Upper lobe of left lung (tissue), 6 donors: ENCODE results near the gene CRIP1. TPM values are rescaled to one million over a fixed set of nuclear protein-coding genes. Genes with fewer than 3 reads are reported as not detected.

Experiments used
- ATAC-seq, 2 donors: fragments of 200-7000 bp; cut with Tn5 transposase; one replicate each; pipeline ENCODE4 v1.9.1; 2022; ENCODE audit warnings: mild to moderate bottlenecking in 2 of 2, moderate library complexity in 2 of 2; ENCODE audit not compliant: low FRiP score in 2 of 2
- DNase-seq, 2 donors: peaks; one replicate each; pipeline ENCODE4 v3.0.0-alpha.2; 2019 to 2020
- H3K27ac ChIP-seq, 4 donors: fragments of 200-600 bp; sonication (generic); one replicate each; pipeline ENCODE4 v1.5.1; 2016 to 2019
- H3K27me3 ChIP-seq, 4 donors: fragments of 200-600 bp; sonication (generic); one replicate each; pipeline ENCODE4 v1.5.1; 2017 to 2019
- H3K36me3 ChIP-seq, 4 donors: fragments of 200-600 bp; sonication (generic); one replicate each; pipeline ENCODE4 v1.5.1; 2016 to 2019
- H3K4me1 ChIP-seq, 4 donors: fragments of 200-600 bp; sonication (generic); one replicate each; pipeline ENCODE4 v1.5.1; 2018 to 2019
- H3K4me3 ChIP-seq, 4 donors: fragments of 200-600 bp; sonication (generic); one replicate each; pipeline ENCODE4 v1.5.1; 2017 to 2019; ENCODE audit warnings: mild to moderate bottlenecking in 2 of 4, moderate library complexity in 1 of 4
- H3K9me3 ChIP-seq, 4 donors: fragments of 200-600 bp; sonication (generic); one replicate each; pipeline ENCODE4 v1.5.1; 2018 to 2019
- CTCF ChIP-seq, 6 experiments: fragments of 450-650 bp in 4 of 6; fragments of 200-600 bp in 2 of 6; sonication (generic) in 2 of 6; IDR thresholded peaks; one replicate each; pipeline ENCODE4 v1.5.1; 2016 to 2019; ENCODE audit warnings: antibody characterized with exemption in 6 of 6
- EP300 ChIP-seq, 4 donors: sonication (generic); formaldehyde crosslinking; IDR thresholded peaks; one replicate each; pipeline ENCODE4 v1.5.1; 2017; ENCODE audit warnings: antibody characterized with exemption in 4 of 4, control low read depth in 2 of 4
- POLR2A ChIP-seq, 4 donors: fragments of 450-650 bp; IDR thresholded peaks; one replicate each; pipeline ENCODE4 v1.5.1; 2016 to 2017; ENCODE audit warnings: antibody characterized with exemption in 4 of 4, mild to moderate bottlenecking in 2 of 4
- POLR2AphosphoS5 ChIP-seq, 2 donors: sonication (generic); formaldehyde crosslinking; IDR thresholded peaks; one replicate each; pipeline ENCODE4 v1.5.1; 2017; ENCODE audit warnings: antibody characterized with exemption in 2 of 2
- WGBS, 2 donors: methylation state at CpG; one replicate each; pipeline ENCODE4 v1.1.5; 2017 to 2018; 5-methylcytosine and 5-hydroxymethylcytosine counted together
- total RNA-seq, 6 donors: library from RNA; depleted of rRNA in 4 of 6; stranded (reverse); fragments of >200 nt in 4 of 6; gene quantifications; one replicate each; pipeline versions ENCODE4 v1.1.0 to v1.2.1, GENCODE V29; 2016 to 2021
- donor health status: DM: no; HTN: no; CAD: no; lungs with moderate emphysema.
- donor health status: DM: no; HTN: yes; CAD: no; lungs with severe emphysema.

Gene CRIP1
- total RNA-seq, 6 donors from 2014 or later, result 26.2 to 425 (median 200) TPM

GRCh38 chr14:105468621-105469241 is 18.0 kb upstream of the CRIP1 start:
- no peak overlapping the region for H3K4me3 ChIP-seq
- ATAC-seq, result no peak
- peaks cover 33 to 48% (median 44%) of the 10 kb centered on the region in 4 donors for H3K4me1 ChIP-seq
- no peaks in the 10 kb centered on the region for H3K27me3 ChIP-seq
- H3K9me3 ChIP-seq, result no peaks in the 10 kb centered on the region
- WGBS, 2 donors, result 76% methylated on average over 17 of the region's 19 CpGs; no CpG with 5 or more reads in 1 of the 2 donors
- TF ChIP-seq POLR2A (IDR thresholded peaks at IDR 0.05) (no peak), POLR2AphosphoS5 (IDR thresholded peaks at IDR 0.05) (no peak), CTCF (IDR thresholded peaks at IDR 0.05) (no peak)
- peak overlapping the region in 3 of 4 donors; percentile 6 to 61 (median 40) for H3K27ac ChIP-seq
- DNase-seq, result no peak
- peaks cover 10 to 59% (median 48%) of the 10 kb centered on the region in 4 donors for H3K36me3 ChIP-seq

- Histone ChIP-seq H3K27me3 (peaks cover 0 to under 1% (median under 1%) of the 10 kb centered on the region in 4 donors), H3K27ac (peak overlapping the region in 2 of 4 donors; percentile 40 to 61), H3K4me3 (no peak overlapping the region), H3K36me3 (peaks cover 6 to 49% (median 38%) of the 10 kb centered on the region in 4 donors), H3K9me3 (no peaks in the 10 kb centered on the region), H3K4me1 (peaks cover 38 to 57% (median 48%) of the 10 kb centered on the region in 4 donors)
- no peak for ATAC-seq
- TF ChIP-seq CTCF (IDR thresholded peaks at IDR 0.05) (no peak), POLR2AphosphoS5 (IDR thresholded peaks at IDR 0.05) (no peak), POLR2A (IDR thresholded peaks at IDR 0.05) (no peak), EP300 (IDR thresholded peaks at IDR 0.05) (no peak)
- WGBS, 2 donors, result 76 to 88% methylated on average over 21 to 49 of the region's 54 CpGs
- peak in 1 of 2 donors; percentile 85 for DNase-seq
Observed at GRCh38 chr14:105469456-105470349, 17.0 kb upstream of the CRIP1 start.

GRCh38 chr14:105470350-105471296 is 16.1 kb upstream of the CRIP1 start:
- Histone ChIP-seq H3K4me3 (no peak overlapping the region), H3K9me3 (no peaks in the 10 kb centered on the region), H3K27ac (peak overlapping the region; percentile 22 to 93 (median 54)), H3K36me3 (peaks cover 6 to 41% (median 30%) of the 10 kb centered on the region in 4 donors), H3K27me3 (peaks cover 0 to 9% (median 3%) of the 10 kb centered on the region in 4 donors), H3K4me1 (peaks cover 39 to 64% (median 47%) of the 10 kb centered on the region in 4 donors)
- ATAC-seq, result no peak
- DNase-seq, result peak in 1 of 2 donors; percentile 85
- WGBS, 2 donors, result 84 to 86% methylated on average over 32 to 33 of the region's 34 CpGs
- no peak for TF ChIP-seq EP300 (IDR thresholded peaks at IDR 0.05)
- TF ChIP-seq POLR2AphosphoS5 (IDR thresholded peaks at IDR 0.05), result no peak
- TF ChIP-seq CTCF (IDR thresholded peaks at IDR 0.05), result no peak
- no peak for TF ChIP-seq POLR2A (IDR thresholded peaks at IDR 0.05)

- H3K4me1 ChIP-seq, result peaks cover 41 to 67% (median 50%) of the 10 kb centered on the region in 4 donors
- WGBS, 2 donors, result 47 to 84% methylated on average over 3 to 12 of the region's 19 CpGs
- no peak for DNase-seq
Observed at GRCh38 chr14:105471297-105471821, 15.3 kb upstream of the CRIP1 start.

More at GRCh38 chr14:105471297-105471821, 15.3 kb upstream of the CRIP1 start:
- ATAC-seq, result no peak
- Histone ChIP-seq H3K4me3 (no peak overlapping the region), H3K36me3 (peaks cover 6 to 34% (median 24%) of the 10 kb centered on the region in 4 donors), H3K27me3 (peaks cover 0 to 11% (median 3%) of the 10 kb centered on the region in 4 donors), H3K9me3 (no peaks in the 10 kb centered on the region), H3K27ac (peak overlapping the region; percentile 74 to 93 (median 87))
- TF ChIP-seq CTCF (IDR thresholded peaks at IDR 0.05), result peak in 1 of 6 experiments; percentile 23
- TF ChIP-seq POLR2A (IDR thresholded peaks at IDR 0.05), result no peak
- TF ChIP-seq POLR2AphosphoS5 (IDR thresholded peaks at IDR 0.05), result no peak
